Adrenal gland (tissue), 12 donors: ENCODE results near the gene XYLT1. TPM values are rescaled to one million over a fixed set of nuclear protein-coding genes. Genes with fewer than 3 reads are reported as not detected.

Experiments
- DNase-seq, 7 donors: peaks; one replicate each; pipeline ENCODE4 v3.0.0-alpha.2; 2019 to 2020
- H3K27ac ChIP-seq, 5 donors: fragments of 200-600 bp; sonication (generic) in 4 of 5; 1 replicate in 3 of 5; 2 replicates in 2 of 5; pipeline versions ENCODE4 v1.5.1 to v1.8.0; 2016 to 2020; ENCODE audit warnings: mild to moderate bottlenecking in 1 of 5
- H3K27me3 ChIP-seq: fragments of 200-600 bp; 2 replicates; pipeline ENCODE4 v1.8.0; 2021
- H3K36me3 ChIP-seq, 2 donors: fragments of 200-600 bp; replicated peaks in 1 of 2; 1 replicate in 1 of 2; 2 replicates in 1 of 2; pipeline versions ENCODE4 v1.5.1 to v1.8.0; 2018 to 2022
- H3K4me1 ChIP-seq, 2 donors: fragments of 200-600 bp; replicated peaks in 1 of 2; 1 replicate in 1 of 2; 2 replicates in 1 of 2; pipeline versions ENCODE4 v1.5.1 to v1.8.0; 2018 to 2021
- H3K4me3 ChIP-seq, 4 donors: fragments of 200-600 bp; sonication (generic) in 3 of 4; one replicate each; pipeline ENCODE4 v1.5.1; 2016 to 2018
- H3K9me3 ChIP-seq, 3 donors: fragments of 200-600 bp; sonication (generic) in 1 of 3; replicated peaks in 1 of 3; 1 replicate in 2 of 3; 2 replicates in 1 of 3; pipeline versions ENCODE4 v1.5.1 to v1.8.0; 2016 to 2021
- POLR2A ChIP-seq, 2 donors: fragments of 450-650 bp; IDR thresholded peaks; one replicate each; pipeline ENCODE4 v1.6.1; 2017; ENCODE audit warnings: antibody characterized with exemption in 2 of 2, mild to moderate bottlenecking in 2 of 2, moderate library complexity in 1 of 2
- WGBS, 4 donors: extraction: QIAGEN DNeasy Blood & Tissue Kit in 2 of 4; methylation state at CpG; one replicate each; pipeline versions ENCODE4 v1.1.5 to v1.1.7; 2013 to 2017; 5-methylcytosine and 5-hydroxymethylcytosine counted together
- intact Hi-C, 2 donors: fragments of 100-400 bp; cut with DNase I; formaldehyde crosslinking; loops; one replicate each; pipeline versions ENCODE4 v1.14.1 to v1.15.0; 2022 to 2023
- polyA plus RNA-seq, 3 donors: library from polyadenylated mRNA; stranded (reverse); fragments of 200-250 nt in 2 of 3; fragments of 350-450 nt in 1 of 3; fragmentation: Illumina TruSeq in 1 of 3; extraction: RNeasy Lipid Tissue Mini Kit (QIAGEN cat#74804) in 1 of 3; gene quantifications; one replicate each; pipeline ENCODE4 v1.2.3, GENCODE V29; 2013 to 2014
- total RNA-seq, 9 donors: library from RNA; depleted of rRNA in 4 of 9; stranded (reverse); fragments of >200 nt in 4 of 9; fragments of 120-200 nt in 1 of 9; fragmentation: NEBNext Ultra II Directional in 1 of 9; extraction: Animal tissue kit (Norgen Biotek cat#: 25700) in 1 of 9; gene quantifications; one replicate each; pipeline versions ENCODE4 v1.1.0 to v1.2.4, GENCODE V29; 2013 to 2023
- TF ChIP-seq, protein P1 (sequence below), 6 experiments: fragments of 450-650 bp in 4 of 6; fragments of 200-600 bp in 2 of 6; sonication (generic) in 1 of 6; IDR thresholded peaks; 1 replicate in 5 of 6; 2 replicates in 1 of 6; pipeline versions ENCODE4 v1.5.1 to v1.8.0; 2016 to 2021; ENCODE audit warnings: antibody characterized with exemption in 6 of 6, mild to moderate bottlenecking in 2 of 6, moderate library complexity in 1 of 6
- donor health status: healthy with polysubstance abuse.
- donor health status: Bipolar disorder and iron deficiency.
- donor health status: DM: yes; HTN: yes; CAD: no.
- donor health status: DM: no; HTN: no; CAD: no.
- donor health status: DM: no; HTN: no; CAD: no.
- donor health status: DM: yes; HTN: yes; CAD: no.

XYLT1 gene
- total and polyA plus RNA-seq, 12 donors, result 1.3 to 67.6 (median 16.8) TPM

DNA sequence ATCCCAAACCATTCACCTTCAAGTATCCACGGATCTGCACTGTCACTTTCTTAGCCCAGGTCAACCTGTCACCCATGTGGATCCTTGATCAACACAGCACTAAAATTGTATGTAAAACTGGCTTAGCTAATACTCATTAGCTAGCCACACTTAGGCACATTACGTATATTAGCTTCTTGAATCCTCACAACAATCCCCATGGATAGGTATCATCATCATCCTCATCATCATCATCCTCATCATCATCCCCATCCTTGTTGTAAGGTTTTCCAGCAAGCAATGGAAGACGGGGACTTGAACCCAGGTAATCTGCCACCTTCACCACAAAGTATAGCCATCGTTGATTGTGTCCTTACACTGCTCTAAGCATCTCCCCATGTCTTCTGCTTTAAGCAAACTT, 184.3 kb downstream of the XYLT1 start:
- no peak for TF ChIP-seq POLR2A (IDR thresholded peaks at IDR 0.05)
- TF ChIP-seq, protein P1, sequence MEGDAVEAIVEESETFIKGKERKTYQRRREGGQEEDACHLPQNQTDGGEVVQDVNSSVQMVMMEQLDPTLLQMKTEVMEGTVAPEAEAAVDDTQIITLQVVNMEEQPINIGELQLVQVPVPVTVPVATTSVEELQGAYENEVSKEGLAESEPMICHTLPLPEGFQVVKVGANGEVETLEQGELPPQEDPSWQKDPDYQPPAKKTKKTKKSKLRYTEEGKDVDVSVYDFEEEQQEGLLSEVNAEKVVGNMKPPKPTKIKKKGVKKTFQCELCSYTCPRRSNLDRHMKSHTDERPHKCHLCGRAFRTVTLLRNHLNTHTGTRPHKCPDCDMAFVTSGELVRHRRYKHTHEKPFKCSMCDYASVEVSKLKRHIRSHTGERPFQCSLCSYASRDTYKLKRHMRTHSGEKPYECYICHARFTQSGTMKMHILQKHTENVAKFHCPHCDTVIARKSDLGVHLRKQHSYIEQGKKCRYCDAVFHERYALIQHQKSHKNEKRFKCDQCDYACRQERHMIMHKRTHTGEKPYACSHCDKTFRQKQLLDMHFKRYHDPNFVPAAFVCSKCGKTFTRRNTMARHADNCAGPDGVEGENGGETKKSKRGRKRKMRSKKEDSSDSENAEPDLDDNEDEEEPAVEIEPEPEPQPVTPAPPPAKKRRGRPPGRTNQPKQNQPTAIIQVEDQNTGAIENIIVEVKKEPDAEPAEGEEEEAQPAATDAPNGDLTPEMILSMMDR (IDR thresholded peaks at IDR 0.05), result no peak
- H3K9me3 ChIP-seq, result no peaks in the 10 kb centered on the region
- H3K27ac ChIP-seq, result no peak overlapping the region
- no peaks in the 10 kb centered on the region for H3K4me1 ChIP-seq
- no peak for DNase-seq
- intact Hi-C loops, result no loop called here
- H3K27me3 ChIP-seq, result no peaks in the 10 kb centered on the region
- WGBS, 4 donors, result 93 to 94% (median 94%) methylated on average over 4 of the region's 4 CpGs
- no peak overlapping the region for H3K4me3 ChIP-seq
- H3K36me3 ChIP-seq, result no peaks in the 10 kb centered on the region

DNA sequence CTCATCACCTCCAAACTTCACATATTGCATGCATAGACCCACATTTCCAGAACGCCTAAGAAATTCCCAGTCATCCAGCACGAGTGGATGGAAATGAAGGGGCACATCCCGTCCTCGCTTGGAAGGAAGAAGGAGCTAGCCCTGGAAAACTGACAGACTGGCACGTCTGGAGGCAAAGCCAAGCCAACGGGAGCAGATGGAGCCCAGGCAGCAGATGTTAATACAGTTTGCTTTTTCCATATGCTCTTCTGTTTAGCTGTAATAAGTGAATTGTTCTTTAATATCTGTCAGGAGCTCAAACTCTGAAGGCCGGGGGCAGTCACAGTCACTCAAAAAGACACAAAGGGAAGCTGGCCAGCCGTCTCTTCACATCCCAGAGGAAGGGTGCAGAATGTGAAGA, 187.7 kb downstream of the XYLT1 start:
- Histone ChIP-seq H3K36me3 (no peaks in the 10 kb centered on the region), H3K9me3 (no peaks in the 10 kb centered on the region), H3K4me3 (no peak overlapping the region), H3K27ac (no peak overlapping the region), H3K4me1 (peaks cover 0 to 10% of the 10 kb centered on the region in 2 donors), H3K27me3 (no peaks in the 10 kb centered on the region)
- WGBS, 4 donors, result 87 to 91% (median 87%) methylated on average over 8 of the region's 8 CpGs
- TF ChIP-seq, protein P1 (IDR thresholded peaks at IDR 0.05), result no peak
- TF ChIP-seq POLR2A (IDR thresholded peaks at IDR 0.05), result no peak
- intact Hi-C loops, result no loop called here
- no peak for DNase-seq

DNA sequence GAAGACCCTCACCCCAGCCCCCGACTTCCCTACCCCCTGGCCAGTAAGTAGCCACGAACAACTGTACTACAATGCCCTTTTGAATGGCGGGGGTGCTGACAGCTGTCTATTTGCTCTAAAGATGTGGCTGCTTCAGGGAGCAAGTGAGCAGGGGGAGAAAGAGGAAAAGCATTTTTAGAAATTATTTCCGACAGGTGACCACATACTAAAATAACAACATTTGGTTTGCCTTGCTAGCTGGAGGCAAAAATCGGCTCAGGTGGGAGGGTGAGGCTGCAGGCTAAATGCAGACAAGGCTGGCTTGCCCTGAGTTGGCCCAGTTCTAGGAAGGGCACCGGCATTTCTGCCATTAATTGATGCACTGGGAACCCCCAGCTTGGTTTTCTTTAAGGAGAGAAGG, 188.5 kb downstream of the XYLT1 start:
- intact Hi-C loops, result no loop called here
- Histone ChIP-seq H3K27ac (no peak overlapping the region), H3K9me3 (no peaks in the 10 kb centered on the region), H3K4me3 (no peak overlapping the region), H3K36me3 (no peaks in the 10 kb centered on the region), H3K27me3 (no peaks in the 10 kb centered on the region), H3K4me1 (peaks cover 0 to 10% of the 10 kb centered on the region in 2 donors)
- no peak for DNase-seq
- TF ChIP-seq, protein P1 (IDR thresholded peaks at IDR 0.05), result no peak
- no peak for TF ChIP-seq POLR2A (IDR thresholded peaks at IDR 0.05)
- WGBS, 4 donors, result 59 to 72% (median 67%) methylated on average over 6 of the region's 6 CpGs

DNA sequence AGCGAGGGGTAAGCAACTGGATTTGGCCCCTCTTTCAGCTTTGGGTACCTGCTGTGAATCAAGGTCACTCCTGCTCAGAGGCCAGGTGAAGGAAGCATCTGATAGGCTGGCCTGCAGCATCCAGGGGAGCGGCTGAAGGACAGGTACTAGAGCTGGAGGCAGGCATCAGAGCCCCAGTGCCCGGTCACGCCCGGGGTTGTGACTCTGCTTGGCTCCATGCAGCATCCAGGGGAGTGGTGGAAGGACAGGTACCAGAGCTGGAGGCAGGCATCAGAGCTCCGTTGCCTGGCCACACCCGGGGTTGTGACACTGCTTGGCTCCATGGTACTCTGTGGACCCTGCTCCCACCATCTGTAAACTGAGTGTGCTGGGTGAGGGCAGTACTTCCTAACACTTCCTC, 189.7 kb downstream of the XYLT1 start:
- TF ChIP-seq POLR2A (IDR thresholded peaks at IDR 0.05), result no peak
- TF ChIP-seq, protein P1 (IDR thresholded peaks at IDR 0.05), result no peak

More for the DNA sequence above, 189.7 kb downstream of the XYLT1 start:
- H3K36me3 ChIP-seq, result no peaks in the 10 kb centered on the region
- H3K9me3 ChIP-seq, result no peaks in the 10 kb centered on the region
- H3K4me3 ChIP-seq, result no peak overlapping the region
- H3K4me1 ChIP-seq, result peaks cover 0 to 10% of the 10 kb centered on the region in 2 donors
- no peaks in the 10 kb centered on the region for H3K27me3 ChIP-seq
- intact Hi-C loops, result no loop called here
- no peak for DNase-seq
- WGBS, 4 donors, result 90 to 98% (median 94%) methylated on average over 6 to 7 of the region's 7 CpGs
- no peak overlapping the region for H3K27ac ChIP-seq
